GM12892 (cell line): ENCODE results near the gene PGRMC1.

Experiments used
- DNase-seq: peaks from one replicate; pipeline ENCODE4 v3.0.0; 2011; ENCODE audit not compliant: insufficient read length
- FAIRE-seq: peaks from 2 replicates; lab custom pipeline; 2011; peaks lifted over from hg19 to GRCh38; lab: Jason Lieb, UNC
- POLR2A ChIP-seq: IDR thresholded peaks from 2 replicates; pipeline ENCODE4 v1.6.1; 2011; ENCODE audit warnings: low read depth, low read length, control low read depth
- POLR2AphosphoS5 ChIP-seq: IDR thresholded peaks from 2 replicates; pipeline ENCODE4 v1.6.1; 2011; ENCODE audit warnings: low read depth, low read length, control low read depth
- TAF1 ChIP-seq: IDR thresholded peaks from 2 replicates; pipeline ENCODE4 v1.6.1; 2011; ENCODE audit warnings: low read depth, mild to moderate bottlenecking, control low read depth, low read length, borderline replicate concordance

PGRMC1 gene

GRCh38 chrX:119292445-119292844 is 56.4 kb downstream of the PGRMC1 start:
- FAIRE-seq (no peak), DNase-seq (no peak)
- no peak for TF ChIP-seq POLR2AphosphoS5
- no peak for TF ChIP-seq POLR2A
- TF ChIP-seq TAF1, result no peak
